DMS53 treated with DMSO at 0.1 percent for 48 hours (cell line): Measurements from ENCODE around the gene CEP112.
A peak's percentile ranks its signal among the peaks of the same experiment; 100 is the strongest.
"Not testable (repeated sequence)": the region's sequence is repeated elsewhere in the genome, so short reads cannot be mapped to it uniquely, and the experiment has no call there.

Source experiments
- DNase-seq: peaks from one replicate; lab custom pipeline; 2025; ENCODE audit not compliant: unreplicated experiment; lab: John Stamatoyannopoulos, UW

CEP112 gene

GRCh38 chr17:66165537-66166123 is 26.3 kb downstream of the CEP112 start:
- DNase-seq: peak; percentile 45

GRCh38 chr17:66155055-66155454 is 36.9 kb downstream of the CEP112 start:
- not testable (repeated sequence) for DNase-seq

- DNase-seq: no peak
These were observed 39.2 kb downstream of the CEP112 start for GRCh38 chr17:66152756-66153155.

- DNase-seq: no peak
These were observed 41.2 kb downstream of the CEP112 start for GRCh38 chr17:66150708-66151107.

GRCh38 chr17:66149562-66149961 is 42.4 kb downstream of the CEP112 start:
- no peak for DNase-seq

GRCh38 chr17:66146394-66146793 is 45.5 kb downstream of the CEP112 start:
- no peak for DNase-seq

GRCh38 chr17:66143657-66144282 is 48.2 kb downstream of the CEP112 start:
- DNase-seq: no peak

GRCh38 chr17:66142428-66142827 is 49.5 kb downstream of the CEP112 start:
- DNase-seq: no peak

GRCh38 chr17:66138120-66138519 is 53.8 kb downstream of the CEP112 start:
- DNase-seq: no peak

- no peak for DNase-seq
These were observed 56.0 kb downstream of the CEP112 start for GRCh38 chr17:66135896-66136295.

GRCh38 chr17:66135219-66135618 is 56.7 kb downstream of the CEP112 start:
- no peak for DNase-seq

- DNase-seq: no peak
These were observed 62.2 kb downstream of the CEP112 start for GRCh38 chr17:66129759-66130158.

- DNase-seq: no peak
These were observed 65.7 kb downstream of the CEP112 start for GRCh38 chr17:66126231-66126630.

GRCh38 chr17:66123163-66123562 is 68.8 kb downstream of the CEP112 start:
- no peak for DNase-seq

- no peak for DNase-seq
These were observed 76.7 kb downstream of the CEP112 start for GRCh38 chr17:66115246-66115645.

GRCh38 chr17:66114609-66115008 is 77.3 kb downstream of the CEP112 start:
- peak; percentile 39 for DNase-seq

- DNase-seq: no peak
These were observed 84.2 kb downstream of the CEP112 start for GRCh38 chr17:66107731-66108130.

GRCh38 chr17:66098040-66098439 is 93.9 kb downstream of the CEP112 start:
- no peak for DNase-seq

GRCh38 chr17:66094727-66095126 is 97.2 kb downstream of the CEP112 start:
- DNase-seq: no peak

GRCh38 chr17:66091445-66092080 is 100.4 kb downstream of the CEP112 start:
- DNase-seq: no peak

GRCh38 chr17:66089764-66090163 is 102.2 kb downstream of the CEP112 start:
- no peak for DNase-seq

GRCh38 chr17:66088173-66088572 is 103.8 kb downstream of the CEP112 start:
- no peak for DNase-seq

- DNase-seq: no peak
These were observed 104.9 kb downstream of the CEP112 start for GRCh38 chr17:66087073-66087472.
